ENCODE measurements around the gene BDNF. TPM values are rescaled to one million over a fixed set of nuclear protein-coding genes. Genes with fewer than 3 reads are reported as not detected.

Gene BDNF
- polyA plus RNA-seq, 10 donors, result 0.83 to 2.3 (median 1.3) TPM

DNA sequence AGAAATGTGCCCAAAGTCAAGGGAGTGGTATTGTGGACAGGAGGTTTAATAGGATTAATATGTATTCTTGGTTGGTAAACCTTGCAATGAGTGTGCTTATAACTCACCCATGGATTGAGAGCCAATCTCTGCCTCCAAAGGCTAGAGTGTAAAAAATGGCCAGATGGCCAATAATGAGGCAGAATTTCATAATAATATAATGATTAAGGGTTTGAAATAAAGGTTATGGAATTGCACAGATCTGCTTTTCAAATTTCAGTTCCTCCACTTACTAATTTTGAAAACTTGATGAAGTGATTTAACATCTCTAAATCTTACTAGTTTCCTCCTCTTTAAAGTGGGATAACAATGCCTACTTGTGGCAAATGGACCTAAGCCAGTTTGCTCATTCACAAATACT, 94.8 kb downstream of the BDNF start:
- DNase-seq, result no peak

Other genes with a start within 250 kb of the BDNF start
- gene LGR4, start 227.7 kb downstream of the BDNF start, polyA plus RNA-seq (ENCODE audit: insufficient read length in 10 of 10), result 10 to 100 TPM; 26.3 to 41.0 (median 28.5) TPM
- 10 to 100 TPM in 9 of 10 donors, 1 to 10 TPM in 1; 8.9 to 17.7 (median 13.4) TPM for gene LIN7C, start 193.7 kb downstream of the BDNF start, polyA plus RNA-seq (ENCODE audit: insufficient read length in 10 of 10)

Data from muscle of back (tissue), 11 donors.